Progenitor cell of endocrine pancreas (in vitro differentiated cells): Measurements from ENCODE around the gene AGPAT1. TPM values are rescaled to one million over a fixed set of nuclear protein-coding genes. Genes with fewer than 3 reads are reported as not detected.

Experiments used
- DNase-seq: peaks from one replicate; pipeline ENCODE4 v3.0.0; 2021; ENCODE audit warnings: low spot score; ENCODE audit not compliant: unreplicated experiment
- H3K27ac Mint-ChIP-seq: 2 replicates; pipeline ENCODE4 v1.8.0; 2021; ENCODE audit warnings: mild to moderate bottlenecking, moderate library complexity, mixed read lengths
- H3K27me3 Mint-ChIP-seq: 2 replicates; pipeline ENCODE4 v1.8.0; 2021; ENCODE audit warnings: mixed read lengths
- H3K36me3 Mint-ChIP-seq: 2 replicates; pipeline ENCODE4 v1.8.0; 2022; ENCODE audit warnings: mixed read lengths; ENCODE audit not compliant: insufficient read depth
- H3K4me1 Mint-ChIP-seq: 2 replicates; pipeline ENCODE4 v1.8.0; 2021; ENCODE audit warnings: low read depth, mixed read lengths
- H3K4me3 Mint-ChIP-seq: 2 replicates; pipeline ENCODE4 v1.8.0; 2021; ENCODE audit warnings: low read depth, mild to moderate bottlenecking, moderate library complexity, mixed read lengths
- H3K9me3 Mint-ChIP-seq: 2 replicates; pipeline ENCODE4 v1.8.0; 2021; ENCODE audit warnings: low read depth, mixed read lengths
- total RNA-seq: library from RNA; stranded (reverse); gene quantifications from 2 replicates; pipeline ENCODE4 v1.2.1, GENCODE V29; 2021
- TF ChIP-seq, protein P1 (sequence below): fragments of 200-600 bp; sonication (generic); IDR thresholded peaks from one replicate; pipeline ENCODE4 v1.5.0; 2021; ENCODE audit warnings: antibody characterized with exemption, mild to moderate bottlenecking; ENCODE audit not compliant: unreplicated experiment

AGPAT1 gene
- total RNA-seq, 1 donor from 2014 or later, result 102 TPM

DNA sequence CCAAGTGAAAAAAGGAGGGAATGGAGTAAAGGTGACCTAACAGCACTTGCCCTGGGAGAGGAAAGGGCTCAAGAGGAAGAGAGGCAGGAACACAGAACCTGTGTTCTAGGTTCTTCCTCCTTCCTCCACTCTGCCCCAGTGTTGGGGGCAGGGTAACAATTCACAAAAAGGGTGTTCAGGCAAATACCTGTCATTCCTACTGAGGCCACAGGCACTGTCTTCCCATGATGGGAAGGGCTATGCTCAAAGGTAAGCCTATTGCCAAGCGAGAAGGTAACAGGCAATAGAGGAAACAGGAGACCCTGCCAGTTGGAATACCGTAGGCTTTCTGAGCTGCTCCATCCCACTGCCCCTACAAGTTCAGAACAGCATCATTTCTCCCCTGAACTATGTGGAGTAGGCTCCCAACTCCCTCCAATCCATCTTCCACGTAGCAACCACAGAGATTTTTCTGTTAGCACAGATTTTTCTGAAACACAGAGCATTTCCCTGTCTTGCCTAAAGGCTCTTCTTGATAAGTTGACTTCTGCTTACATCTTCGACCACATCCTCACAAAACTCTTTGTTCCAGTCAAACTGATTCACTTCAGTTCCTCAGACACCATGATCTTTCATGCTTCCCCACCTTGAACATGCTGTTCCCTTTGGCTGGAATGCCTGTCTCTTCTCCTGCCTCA lies 2.7 kb downstream of the AGPAT1 start:
- peaks cover 26% of the 10 kb centered on the region for H3K36me3 Mint-ChIP-seq
- no peak overlapping the region for H3K4me3 Mint-ChIP-seq
- no peak for DNase-seq
- H3K27ac Mint-ChIP-seq, result peak overlapping the region; percentile 73
- H3K27me3 Mint-ChIP-seq, result no peaks in the 10 kb centered on the region
- no peaks in the 10 kb centered on the region for H3K9me3 Mint-ChIP-seq
- TF ChIP-seq, protein P1, sequence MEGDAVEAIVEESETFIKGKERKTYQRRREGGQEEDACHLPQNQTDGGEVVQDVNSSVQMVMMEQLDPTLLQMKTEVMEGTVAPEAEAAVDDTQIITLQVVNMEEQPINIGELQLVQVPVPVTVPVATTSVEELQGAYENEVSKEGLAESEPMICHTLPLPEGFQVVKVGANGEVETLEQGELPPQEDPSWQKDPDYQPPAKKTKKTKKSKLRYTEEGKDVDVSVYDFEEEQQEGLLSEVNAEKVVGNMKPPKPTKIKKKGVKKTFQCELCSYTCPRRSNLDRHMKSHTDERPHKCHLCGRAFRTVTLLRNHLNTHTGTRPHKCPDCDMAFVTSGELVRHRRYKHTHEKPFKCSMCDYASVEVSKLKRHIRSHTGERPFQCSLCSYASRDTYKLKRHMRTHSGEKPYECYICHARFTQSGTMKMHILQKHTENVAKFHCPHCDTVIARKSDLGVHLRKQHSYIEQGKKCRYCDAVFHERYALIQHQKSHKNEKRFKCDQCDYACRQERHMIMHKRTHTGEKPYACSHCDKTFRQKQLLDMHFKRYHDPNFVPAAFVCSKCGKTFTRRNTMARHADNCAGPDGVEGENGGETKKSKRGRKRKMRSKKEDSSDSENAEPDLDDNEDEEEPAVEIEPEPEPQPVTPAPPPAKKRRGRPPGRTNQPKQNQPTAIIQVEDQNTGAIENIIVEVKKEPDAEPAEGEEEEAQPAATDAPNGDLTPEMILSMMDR, result no peak
- H3K4me1 Mint-ChIP-seq, result peaks cover 47% of the 10 kb centered on the region

DNA sequence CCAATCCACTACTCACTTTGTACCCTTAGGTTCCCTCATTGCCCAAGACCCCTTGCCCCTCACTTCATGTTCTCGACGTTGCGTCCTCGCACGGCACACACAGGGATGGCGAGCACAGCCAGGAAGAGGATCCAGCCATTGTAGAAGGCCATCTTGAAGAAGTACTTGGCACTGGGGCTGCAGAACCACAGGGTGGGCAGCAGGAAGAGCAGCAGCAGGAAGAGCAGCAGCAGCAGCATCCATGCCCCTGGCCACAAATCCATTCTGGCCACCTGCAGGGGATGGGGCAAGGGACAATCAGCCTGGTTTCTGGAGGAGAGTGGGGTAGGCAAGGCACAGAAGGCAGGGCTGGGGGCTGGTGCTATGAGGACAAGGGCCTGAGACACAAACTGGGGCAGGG lies 4.7 kb downstream of the AGPAT1 start:
- Mint-ChIP-seq H3K36me3 (peaks cover 32% of the 10 kb centered on the region), H3K27ac (peak overlapping the region; percentile 10), H3K27me3 (no peaks in the 10 kb centered on the region), H3K4me1 (peaks cover 51% of the 10 kb centered on the region), H3K9me3 (no peaks in the 10 kb centered on the region), H3K4me3 (no peak overlapping the region)
- TF ChIP-seq, protein P1, result no peak
- no peak for DNase-seq

DNA sequence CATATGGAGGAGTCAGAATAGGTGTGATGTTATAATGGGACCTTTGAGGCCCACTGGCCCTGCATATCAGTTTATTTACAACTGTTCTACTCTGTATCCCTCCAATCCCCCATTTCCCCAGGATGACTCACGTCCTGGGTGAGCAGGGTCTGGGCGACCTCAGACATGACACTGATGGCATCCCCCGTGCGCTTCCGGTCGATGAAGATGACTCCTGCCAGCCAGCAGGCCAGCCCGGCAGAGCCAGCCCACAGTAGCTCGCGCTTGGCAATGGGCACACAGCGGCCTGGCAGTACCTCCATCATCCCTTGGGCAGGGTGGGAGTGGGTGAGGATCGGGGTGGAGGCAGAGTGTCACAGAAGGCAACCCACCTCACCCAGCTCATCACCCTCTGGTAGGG lies 5.6 kb downstream of the AGPAT1 start:
- Mint-ChIP-seq H3K9me3 (no peaks in the 10 kb centered on the region), H3K27me3 (no peaks in the 10 kb centered on the region), H3K4me3 (no peak overlapping the region), H3K4me1 (peaks cover 53% of the 10 kb centered on the region), H3K27ac (peak overlapping the region; percentile 88), H3K36me3 (peaks cover 36% of the 10 kb centered on the region)
- TF ChIP-seq, protein P1, result no peak
- DNase-seq, result no peak

DNA sequence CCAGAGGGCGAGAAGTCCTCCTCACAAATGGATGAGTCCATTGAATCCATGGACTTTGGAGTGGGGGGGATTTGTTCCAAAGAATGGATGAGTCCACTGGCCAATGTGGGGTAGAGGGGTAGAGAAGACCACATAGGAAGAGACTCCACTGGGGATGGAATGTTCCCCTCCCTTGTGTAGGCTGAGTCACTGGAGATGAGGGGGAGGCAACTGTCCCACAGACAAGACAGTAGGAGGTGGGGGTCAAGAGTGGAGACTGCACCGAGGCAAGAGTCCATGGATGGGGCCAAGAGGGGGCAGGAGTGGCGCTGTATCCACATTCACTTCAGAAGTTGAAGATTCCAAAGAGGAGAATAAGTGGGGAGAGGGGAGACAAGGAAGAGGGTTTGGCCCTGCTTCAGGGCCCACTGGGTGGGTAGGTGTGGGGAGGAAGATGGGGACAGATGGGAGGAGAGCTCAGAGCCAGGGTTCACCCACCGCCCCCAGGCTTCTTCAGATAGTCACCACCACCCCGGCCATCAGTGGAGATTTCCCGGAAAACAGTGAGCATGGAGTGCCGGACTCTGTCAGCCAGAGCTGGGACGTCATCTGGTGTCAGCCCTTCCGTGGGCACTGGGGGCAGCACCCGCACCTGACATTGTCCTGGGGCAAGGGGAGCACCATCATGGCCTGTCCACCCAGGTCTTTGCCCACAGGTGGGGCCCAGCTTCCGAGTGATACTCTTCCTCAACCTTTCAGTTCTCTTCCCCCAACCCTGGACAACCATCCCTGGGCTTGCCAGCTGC lies 6.9 kb downstream of the AGPAT1 start:
- peak overlapping the region; percentile 96 for H3K27ac Mint-ChIP-seq
- H3K4me3 Mint-ChIP-seq, result no peak overlapping the region
- no peaks in the 10 kb centered on the region for H3K9me3 Mint-ChIP-seq
- H3K36me3 Mint-ChIP-seq, result peaks cover 39% of the 10 kb centered on the region
- TF ChIP-seq, protein P1, result peak; percentile 7
- peaks cover 45% of the 10 kb centered on the region for H3K4me1 Mint-ChIP-seq
- no peaks in the 10 kb centered on the region for H3K27me3 Mint-ChIP-seq
- DNase-seq, result no peak

DNA sequence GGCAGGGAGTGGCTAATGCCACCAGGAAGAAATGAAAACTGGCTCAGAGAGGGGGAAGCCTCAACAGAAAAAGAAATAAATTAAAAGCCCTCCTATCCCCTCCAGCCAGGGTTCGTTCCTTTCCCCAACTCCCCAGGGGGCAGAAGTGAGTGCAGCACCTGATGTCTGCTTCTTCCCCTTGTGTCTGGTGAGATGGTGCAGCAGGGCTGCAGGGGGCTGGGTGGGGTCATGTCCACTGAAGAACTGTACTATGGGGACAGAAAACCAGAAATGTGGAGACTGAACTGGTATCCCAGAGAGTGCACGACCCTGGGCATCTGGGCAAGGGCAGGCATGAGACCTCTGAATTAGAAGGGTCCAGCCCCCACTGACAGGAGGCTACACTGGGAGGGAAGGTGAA lies 7.5 kb downstream of the AGPAT1 start:
- Mint-ChIP-seq H3K27me3 (no peaks in the 10 kb centered on the region), H3K4me3 (peak overlapping the region; percentile 41), H3K4me1 (peaks cover 41% of the 10 kb centered on the region), H3K9me3 (no peaks in the 10 kb centered on the region), H3K27ac (peak overlapping the region; percentile 96), H3K36me3 (peaks cover 39% of the 10 kb centered on the region)
- TF ChIP-seq, protein P1, result no peak
- DNase-seq, result no peak
